Suprapubic skin (tissue), 4 donors: ENCODE results near the gene MUC4.

Source experiments
- CTCF ChIP-seq, 2 donors: fragments of 200-600 bp in 1 of 2; fragments of 450-650 bp in 1 of 2; sonication (generic) in 1 of 2; IDR thresholded peaks; one replicate each; pipeline ENCODE4 v1.5.1; 2016 to 2019; ENCODE audit warnings: antibody characterized with exemption in 2 of 2, mild to moderate bottlenecking in 1 of 2, moderate library complexity in 1 of 2
- EP300 ChIP-seq: sonication (generic); formaldehyde crosslinking; IDR thresholded peaks from one replicate; pipeline ENCODE4 v1.6.1; 2017; ENCODE audit warnings: antibody characterized with exemption
- POLR2A ChIP-seq, 2 donors: fragments of 450-650 bp; IDR thresholded peaks; one replicate each; pipeline ENCODE4 v1.6.1; 2017; ENCODE audit warnings: antibody characterized with exemption in 2 of 2, mild to moderate bottlenecking in 2 of 2, moderate library complexity in 2 of 2
- POLR2AphosphoS5 ChIP-seq, 3 donors: sonication (generic); formaldehyde crosslinking; IDR thresholded peaks; one replicate each; pipeline ENCODE4 v1.6.1; 2017; ENCODE audit warnings: antibody characterized with exemption in 3 of 3

- TF ChIP-seq POLR2AphosphoS5 (IDR thresholded peaks at IDR 0.05), result no peak
- no peak for TF ChIP-seq CTCF (IDR thresholded peaks at IDR 0.05)
- no peak for TF ChIP-seq EP300
- TF ChIP-seq POLR2A (IDR thresholded peaks at IDR 0.05), result no peak
Measured at GRCh38 chr3:195810455-195810845, 1.3 kb downstream of the MUC4 start.
